Thoracic aorta (tissue), 2 donors: ENCODE results near the gene CRHR2. TPM values are rescaled to one million over a fixed set of nuclear protein-coding genes. Genes with fewer than 3 reads are reported as not detected.

Experiments
- ATAC-seq: fragments of 150-250 bp; one replicate; pipeline ENCODE4 v1.8.0; 2017; ENCODE audit warnings: low read depth; ENCODE audit not compliant: insufficient number of reproducible peaks, low FRiP score
- DNase-seq: peaks from one replicate; pipeline ENCODE4 v3.0.0-alpha.2; 2020; ENCODE audit warnings: low spot score
- H3K27ac ChIP-seq, 2 donors: fragments of 200-600 bp; sonication (generic); 1 replicate in 1 of 2; 2 replicates in 1 of 2; pipeline ENCODE4 v1.5.1; 2016; ENCODE audit warnings: mild to moderate bottlenecking in 2 of 2, moderate library complexity in 2 of 2
- H3K27me3 ChIP-seq: fragments of 200-600 bp; sonication (generic); replicated peaks from 2 replicates; pipeline ENCODE4 v1.6.0; 2016; ENCODE audit warnings: mild to moderate bottlenecking; ENCODE audit not compliant: insufficient read depth
- H3K36me3 ChIP-seq: fragments of 200-600 bp; sonication (generic); one replicate; pipeline ENCODE4 v1.5.1; 2016
- H3K4me1 ChIP-seq, 2 donors: fragments of 200-600 bp; sonication (generic); 1 replicate in 1 of 2; 2 replicates in 1 of 2; pipeline versions ENCODE4 v1.5.1 to v1.6.0; 2016; ENCODE audit warnings: low read depth in 2 of 2, mild to moderate bottlenecking in 1 of 2; ENCODE audit not compliant: control insufficient read depth in 1 of 2
- H3K4me3 ChIP-seq: fragments of 200-600 bp; sonication (generic); 2 replicates; pipeline ENCODE4 v1.5.1; 2016; ENCODE audit warnings: mild to moderate bottlenecking
- H3K9me3 ChIP-seq: fragments of 200-600 bp; sonication (generic); 2 replicates; pipeline ENCODE4 v1.5.1; 2016
- total RNA-seq, 2 donors: library from RNA; depleted of rRNA; stranded (reverse); fragments of >200 nt; gene quantifications; one replicate each; pipeline versions ENCODE4 v1.1.0 to v1.2.3, GENCODE V29; 2016
- TF ChIP-seq, protein P1 (sequence below): fragments of 200-600 bp; sonication (generic); IDR thresholded peaks from one replicate; pipeline ENCODE4 v1.5.1; 2019; ENCODE audit warnings: antibody characterized with exemption

Gene CRHR2
- total RNA-seq, 2 donors from 2014 or later: 0.21 TPM; not detected in 1

DNA sequence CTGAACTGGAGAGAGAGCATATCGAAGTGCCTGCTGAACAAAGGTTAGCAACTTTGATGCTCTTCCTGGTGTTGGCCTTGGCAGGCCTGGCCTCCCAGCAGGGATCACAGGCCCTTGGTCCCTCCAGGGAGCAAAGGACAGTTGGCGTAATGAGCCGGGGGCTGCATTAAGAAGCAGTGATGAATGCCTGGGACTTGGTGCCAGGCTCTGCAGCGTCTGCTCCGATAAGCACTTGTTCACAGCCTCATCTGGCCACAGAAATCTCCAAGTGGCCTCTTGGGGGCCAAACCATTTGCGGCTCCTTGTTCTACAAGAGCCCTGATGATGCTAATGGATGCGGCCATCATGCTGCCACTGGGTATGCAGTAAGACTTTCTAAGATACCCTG, 31.8 kb downstream of the CRHR2 start:
- ATAC-seq: no peak
- TF ChIP-seq, protein P1, sequence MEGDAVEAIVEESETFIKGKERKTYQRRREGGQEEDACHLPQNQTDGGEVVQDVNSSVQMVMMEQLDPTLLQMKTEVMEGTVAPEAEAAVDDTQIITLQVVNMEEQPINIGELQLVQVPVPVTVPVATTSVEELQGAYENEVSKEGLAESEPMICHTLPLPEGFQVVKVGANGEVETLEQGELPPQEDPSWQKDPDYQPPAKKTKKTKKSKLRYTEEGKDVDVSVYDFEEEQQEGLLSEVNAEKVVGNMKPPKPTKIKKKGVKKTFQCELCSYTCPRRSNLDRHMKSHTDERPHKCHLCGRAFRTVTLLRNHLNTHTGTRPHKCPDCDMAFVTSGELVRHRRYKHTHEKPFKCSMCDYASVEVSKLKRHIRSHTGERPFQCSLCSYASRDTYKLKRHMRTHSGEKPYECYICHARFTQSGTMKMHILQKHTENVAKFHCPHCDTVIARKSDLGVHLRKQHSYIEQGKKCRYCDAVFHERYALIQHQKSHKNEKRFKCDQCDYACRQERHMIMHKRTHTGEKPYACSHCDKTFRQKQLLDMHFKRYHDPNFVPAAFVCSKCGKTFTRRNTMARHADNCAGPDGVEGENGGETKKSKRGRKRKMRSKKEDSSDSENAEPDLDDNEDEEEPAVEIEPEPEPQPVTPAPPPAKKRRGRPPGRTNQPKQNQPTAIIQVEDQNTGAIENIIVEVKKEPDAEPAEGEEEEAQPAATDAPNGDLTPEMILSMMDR: no peak
- Histone ChIP-seq H3K27me3 (no peaks in the 10 kb centered on the region), H3K27ac (no peak overlapping the region), H3K4me3 (no peak overlapping the region), H3K36me3 (no peaks in the 10 kb centered on the region), H3K9me3 (no peaks in the 10 kb centered on the region), H3K4me1 (no peaks in the 10 kb centered on the region)
- no peak for DNase-seq

- no peak overlapping the region for H3K27ac ChIP-seq
- DNase-seq: no peak
- no peaks in the 10 kb centered on the region for H3K36me3 ChIP-seq
Measured at GRCh38 chr7:30649717-30650420, 32.4 kb downstream of the CRHR2 start.

GRCh38 chr7:30648744-30649540, 33.3 kb downstream of the CRHR2 start:
- H3K27me3 ChIP-seq: no peaks in the 10 kb centered on the region
- no peak for DNase-seq

More at GRCh38 chr7:30649717-30650420, 32.4 kb downstream of the CRHR2 start:
- TF ChIP-seq, protein P1: no peak
- ATAC-seq: no peak
- Histone ChIP-seq H3K4me3 (no peak overlapping the region), H3K27me3 (no peaks in the 10 kb centered on the region), H3K9me3 (no peaks in the 10 kb centered on the region), H3K4me1 (no peaks in the 10 kb centered on the region)

GRCh38 chr7:30647589-30648364, 34.5 kb downstream of the CRHR2 start:
- ATAC-seq (no peak), DNase-seq (no peak)
- Histone ChIP-seq H3K4me1 (no peaks in the 10 kb centered on the region), H3K4me3 (no peak overlapping the region), H3K27ac (no peak overlapping the region), H3K9me3 (no peaks in the 10 kb centered on the region), H3K36me3 (no peaks in the 10 kb centered on the region), H3K27me3 (no peaks in the 10 kb centered on the region)
- TF ChIP-seq, protein P1: no peak

More at GRCh38 chr7:30648744-30649540, 33.3 kb downstream of the CRHR2 start:
- H3K4me1 ChIP-seq: no peaks in the 10 kb centered on the region
- TF ChIP-seq, protein P1: no peak
- no peak overlapping the region for H3K27ac ChIP-seq
- H3K36me3 ChIP-seq: no peaks in the 10 kb centered on the region
- H3K9me3 ChIP-seq: no peaks in the 10 kb centered on the region
- no peak overlapping the region for H3K4me3 ChIP-seq
- ATAC-seq: no peak

GRCh38 chr7:30646154-30646553, 36.1 kb downstream of the CRHR2 start:
- no peaks in the 10 kb centered on the region for H3K36me3 ChIP-seq
- no peaks in the 10 kb centered on the region for H3K4me1 ChIP-seq
- no peak overlapping the region for H3K27ac ChIP-seq
- no peak overlapping the region for H3K4me3 ChIP-seq
- no peak for ATAC-seq
- no peak for DNase-seq
- H3K9me3 ChIP-seq: no peaks in the 10 kb centered on the region
- TF ChIP-seq, protein P1: no peak
- H3K27me3 ChIP-seq: no peaks in the 10 kb centered on the region
